HuH-7.5 (cell line): ENCODE results near the gene HOXA13.
A peak's percentile ranks its signal among the peaks of the same experiment; 100 is the strongest.

Source experiments
- DNase-seq: peaks from one replicate; pipeline ENCODE4 v3.0.0; 2011; ENCODE audit warnings: low spot score

HOXA13 gene

DNA sequence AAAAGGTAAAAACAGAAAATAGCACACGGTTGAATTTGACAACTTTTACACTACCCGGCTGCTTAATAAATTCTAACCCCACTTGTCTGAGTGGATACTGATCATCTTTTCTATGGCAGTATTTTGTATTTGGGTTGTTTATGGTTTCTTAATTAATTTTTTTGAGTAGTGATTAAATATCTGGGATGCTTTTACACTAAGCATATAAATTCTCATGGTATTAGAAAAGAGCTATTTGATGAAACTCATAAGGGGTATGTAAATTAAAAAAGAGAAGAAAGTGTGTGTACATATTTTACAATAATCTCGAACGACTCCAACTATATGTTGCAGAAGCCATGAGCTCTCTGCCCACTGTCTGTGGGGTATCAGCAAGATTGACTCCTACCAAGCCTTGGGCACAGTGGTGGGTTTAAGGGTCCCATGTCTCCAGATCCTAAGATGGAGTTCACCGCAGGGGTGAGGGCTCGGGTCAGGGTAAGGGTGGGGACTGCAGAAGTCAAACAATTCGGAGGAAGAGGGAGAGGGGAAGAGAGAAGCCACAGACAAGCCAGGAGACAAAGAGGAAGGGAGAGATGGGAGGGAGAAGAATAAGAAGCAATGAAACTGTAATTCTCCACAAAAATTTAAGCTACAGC is 7.6 kb upstream of the HOXA13 start:
- no peak for DNase-seq

DNA sequence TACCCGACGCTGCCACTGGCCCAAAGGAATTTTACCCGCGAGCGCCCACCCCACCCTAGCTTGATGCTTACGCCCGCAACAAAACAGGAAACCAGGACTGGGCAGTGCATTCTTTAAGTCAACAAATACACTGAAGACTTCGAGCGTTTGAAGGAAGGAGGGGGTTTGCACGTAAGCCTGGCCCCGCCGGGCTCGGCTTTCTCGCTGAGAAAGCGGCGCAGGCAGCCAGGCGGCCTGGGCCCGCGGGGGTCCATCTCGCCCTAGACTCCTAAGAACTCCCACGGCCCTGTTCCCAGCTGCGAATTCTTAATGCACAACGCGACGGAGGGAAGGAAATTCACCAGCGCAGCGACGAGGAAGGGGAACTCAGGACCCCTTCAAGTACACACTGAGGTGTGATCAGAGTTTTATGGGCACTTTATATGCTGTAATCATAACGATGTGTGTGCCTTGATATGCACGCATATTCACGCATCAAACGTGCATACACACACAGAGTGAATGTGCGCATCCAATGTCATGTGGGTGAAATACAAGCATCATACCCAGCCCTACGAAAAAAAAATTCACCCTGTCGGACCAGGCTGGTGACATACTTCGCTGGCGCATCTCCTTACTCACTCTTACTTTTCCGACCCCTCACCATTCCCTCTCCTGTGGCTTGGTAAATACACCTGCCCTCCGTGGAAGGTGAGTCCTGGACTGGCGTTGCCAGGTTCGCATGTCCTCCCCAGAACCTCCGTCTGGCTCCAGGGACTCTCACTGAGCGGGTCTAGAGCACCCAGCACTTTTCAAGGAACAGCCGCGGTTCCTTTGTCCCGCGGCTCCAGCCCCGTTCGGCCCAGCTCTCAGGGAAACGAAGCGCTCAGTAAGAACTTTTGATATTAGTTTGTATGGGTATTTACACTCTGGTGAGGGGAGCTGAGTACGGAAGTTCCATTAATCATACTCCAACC is 5.7 kb upstream of the HOXA13 start:
- DNase-seq = no peak

DNA sequence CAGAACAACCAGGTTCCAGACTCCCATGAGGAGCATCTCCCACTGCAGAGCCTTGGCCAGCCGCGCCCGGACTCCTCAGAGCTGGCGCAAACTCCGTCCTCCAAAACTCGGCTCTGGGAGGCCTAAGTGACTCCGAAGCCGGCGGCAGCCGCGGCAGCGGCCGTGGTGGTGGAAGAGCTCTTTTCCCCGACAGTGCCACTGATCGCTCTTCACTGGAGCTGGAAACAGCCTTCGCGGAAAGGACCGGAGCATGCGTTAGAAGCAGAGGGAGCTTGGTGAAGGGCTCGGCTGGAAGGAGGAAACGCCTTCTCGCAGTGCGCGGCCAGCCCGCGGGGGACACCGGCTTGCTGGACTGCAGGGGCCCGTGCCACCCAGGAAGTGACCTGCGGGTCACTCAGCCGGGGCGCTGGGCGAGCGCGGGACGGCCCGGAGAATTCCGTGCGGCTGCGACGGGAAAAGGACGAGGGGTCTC is 5.0 kb upstream of the HOXA13 start:
- no peak for DNase-seq

DNA sequence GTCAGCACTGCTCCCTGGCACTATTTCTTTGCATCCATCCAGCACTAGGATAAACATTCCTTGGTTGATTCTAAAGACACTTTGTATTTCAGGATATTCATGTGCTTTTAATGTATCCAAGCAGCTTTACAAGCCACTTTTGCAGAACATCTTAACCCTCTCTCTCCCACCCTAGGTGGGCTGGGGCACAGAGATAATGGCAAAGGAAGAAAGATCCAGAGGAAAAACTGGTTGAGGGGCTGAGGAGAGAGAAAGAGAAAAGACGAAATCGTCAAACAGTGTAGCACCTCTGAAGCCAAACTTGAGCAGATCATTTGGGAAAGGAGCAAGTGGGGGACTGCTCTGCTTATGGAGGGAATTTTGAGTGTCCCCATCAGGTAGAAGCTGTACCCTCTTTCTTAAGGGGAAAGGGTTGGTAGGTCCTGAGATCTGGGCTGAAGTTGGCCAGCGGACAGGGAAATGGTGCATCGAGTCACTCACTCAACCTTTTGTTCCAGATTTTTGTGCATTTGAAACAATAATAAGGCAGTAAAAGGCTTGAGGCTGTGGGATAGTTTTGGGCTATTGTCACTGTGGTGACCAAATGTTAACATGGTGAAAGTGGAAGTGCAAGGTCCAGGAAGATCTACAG is 4.2 kb upstream of the HOXA13 start:
- DNase-seq = no peak

DNA sequence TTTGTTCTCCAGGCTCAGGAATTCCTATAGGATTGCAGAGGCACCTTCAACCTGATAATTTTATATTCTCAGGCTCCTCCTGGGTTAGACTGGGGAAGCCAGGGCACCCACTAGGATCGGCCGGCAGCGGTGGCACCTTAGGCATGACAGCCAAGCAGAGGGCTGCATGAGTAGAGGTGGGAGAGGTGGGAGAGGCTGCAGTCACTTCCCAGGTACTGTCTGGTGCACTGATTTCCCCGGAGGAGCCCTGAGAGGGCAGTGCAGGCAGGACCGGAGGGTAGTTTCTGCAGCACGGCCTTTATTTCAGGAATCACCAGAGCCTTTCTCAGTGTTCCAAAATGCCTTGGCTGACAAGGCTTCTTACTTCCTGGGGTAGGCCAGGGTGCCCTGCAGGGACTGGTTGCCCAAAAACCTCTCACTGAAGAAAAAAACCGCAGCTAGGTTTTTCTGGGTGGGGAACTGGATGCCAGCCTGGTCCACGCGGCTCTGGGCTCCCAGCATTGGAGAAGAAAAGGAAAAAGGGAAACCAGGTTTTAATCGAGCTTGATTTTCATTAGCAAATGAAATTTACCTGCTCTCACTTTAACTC is 3.6 kb upstream of the HOXA13 start:
- no peak for DNase-seq

DNA sequence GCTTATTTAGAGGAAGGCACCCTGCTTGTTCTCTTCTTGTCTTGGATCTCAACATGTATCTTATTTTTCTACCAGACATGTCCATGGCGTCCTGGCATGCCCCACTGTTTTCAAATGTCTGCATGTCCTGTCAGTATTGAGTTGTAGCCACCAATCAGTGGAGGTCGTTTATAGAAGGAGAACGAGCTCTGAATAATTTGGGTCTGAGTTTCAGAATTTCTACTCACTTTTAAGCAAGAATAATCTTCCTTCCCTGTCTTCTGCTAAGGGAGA is 2.9 kb upstream of the HOXA13 start:
- DNase-seq = no peak

DNA sequence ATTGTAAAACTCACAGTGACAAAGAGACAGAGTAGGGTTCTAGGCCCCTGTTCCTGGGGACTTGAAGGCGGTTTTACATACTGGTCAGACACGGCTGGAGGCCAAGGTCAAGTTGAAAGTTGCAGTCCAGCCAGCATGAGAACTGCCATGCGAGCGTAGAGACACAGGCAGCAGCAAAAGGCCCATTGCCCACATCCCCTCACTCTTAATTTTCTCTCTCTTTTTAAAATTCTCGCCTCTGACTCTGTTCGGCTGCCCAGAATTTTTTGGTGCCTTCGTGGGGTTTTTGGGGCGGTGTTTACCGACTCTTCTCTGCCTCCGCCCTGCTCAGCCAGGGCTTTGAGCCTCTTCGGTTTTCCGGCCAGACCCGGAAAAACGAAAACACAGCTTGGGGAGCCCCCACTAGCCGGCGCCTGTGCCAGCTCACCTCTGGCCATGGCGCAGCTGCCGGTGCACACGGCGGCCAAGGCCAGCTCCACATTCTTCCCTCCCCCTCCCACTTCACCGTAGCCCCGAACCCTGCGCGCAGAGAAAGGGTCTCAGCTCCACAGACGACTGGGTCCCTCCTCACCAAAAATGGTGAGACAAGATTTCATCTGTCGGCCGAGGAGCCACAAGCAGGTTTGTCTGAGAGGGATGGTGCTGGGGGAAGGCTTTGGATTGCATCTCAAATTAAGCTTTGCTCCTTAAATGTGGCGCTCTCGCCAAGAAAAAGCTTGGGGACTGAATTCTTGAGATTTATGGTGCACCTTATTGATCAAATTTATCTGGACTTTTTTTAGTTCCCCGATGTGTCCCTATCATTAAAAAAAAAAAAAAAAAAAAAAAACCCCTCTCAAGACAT is 2.3 kb upstream of the HOXA13 start:
- DNase-seq = no peak

DNA sequence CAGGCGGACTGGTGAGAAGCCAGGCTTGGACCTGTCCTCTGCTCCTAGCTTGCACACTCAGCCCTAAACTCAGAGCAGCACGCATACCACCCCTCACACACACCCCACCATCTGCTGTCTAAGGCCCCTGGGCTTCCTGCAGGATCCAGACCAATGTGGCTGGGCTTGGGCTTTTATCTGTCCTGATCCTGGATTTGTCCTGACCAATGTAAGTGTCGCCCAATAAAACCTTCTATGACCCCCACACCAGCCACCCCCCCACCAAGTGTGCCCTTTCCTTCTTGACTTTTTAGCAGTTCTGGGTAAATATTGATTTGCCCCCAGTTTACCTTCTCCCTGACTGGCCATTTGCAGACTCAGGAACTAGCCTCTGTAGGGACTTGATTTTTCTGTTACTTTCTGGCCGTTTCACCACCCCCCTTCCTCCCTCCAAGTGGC is 1.7 kb upstream of the HOXA13 start:
- no peak for DNase-seq

DNA sequence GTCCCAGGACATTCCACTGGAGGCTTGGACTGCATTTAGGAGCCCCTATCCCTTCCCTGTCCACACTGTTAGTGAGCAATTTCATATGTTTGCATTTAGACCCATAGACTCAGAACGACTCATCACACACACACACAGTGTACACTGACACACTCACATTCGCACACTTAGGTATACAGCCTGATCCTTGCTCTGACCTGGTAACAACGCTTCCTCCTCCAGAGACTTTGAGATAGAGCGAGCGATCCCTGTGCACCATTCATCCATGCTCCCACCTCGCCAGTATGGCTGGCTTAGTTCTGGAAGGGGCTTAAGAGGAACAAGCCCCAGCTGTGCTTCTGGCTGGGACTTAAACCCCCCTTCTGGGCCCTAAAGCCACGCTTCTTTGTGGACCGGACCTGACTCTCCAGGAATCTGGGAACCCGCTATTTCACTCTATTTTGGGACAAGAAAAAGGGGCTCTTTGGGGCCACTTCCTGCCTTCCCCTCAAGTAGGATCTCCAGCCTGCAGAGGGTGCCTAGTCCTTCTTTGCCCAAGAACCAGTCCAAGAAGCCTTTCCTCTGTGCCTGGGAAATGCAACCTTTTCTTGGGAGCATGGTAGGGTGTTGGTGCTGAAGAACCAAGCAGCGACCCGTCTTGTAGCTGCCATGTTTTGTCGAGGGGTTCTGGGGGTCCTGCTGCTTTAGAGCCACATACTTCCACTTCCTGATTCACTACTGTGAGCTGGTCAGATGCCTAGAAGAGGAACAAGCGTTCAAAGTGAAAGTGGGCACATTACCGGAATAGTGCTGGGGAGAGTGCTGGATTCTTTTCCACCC is 1.1 kb upstream of the HOXA13 start:
- DNase-seq = no peak

DNA sequence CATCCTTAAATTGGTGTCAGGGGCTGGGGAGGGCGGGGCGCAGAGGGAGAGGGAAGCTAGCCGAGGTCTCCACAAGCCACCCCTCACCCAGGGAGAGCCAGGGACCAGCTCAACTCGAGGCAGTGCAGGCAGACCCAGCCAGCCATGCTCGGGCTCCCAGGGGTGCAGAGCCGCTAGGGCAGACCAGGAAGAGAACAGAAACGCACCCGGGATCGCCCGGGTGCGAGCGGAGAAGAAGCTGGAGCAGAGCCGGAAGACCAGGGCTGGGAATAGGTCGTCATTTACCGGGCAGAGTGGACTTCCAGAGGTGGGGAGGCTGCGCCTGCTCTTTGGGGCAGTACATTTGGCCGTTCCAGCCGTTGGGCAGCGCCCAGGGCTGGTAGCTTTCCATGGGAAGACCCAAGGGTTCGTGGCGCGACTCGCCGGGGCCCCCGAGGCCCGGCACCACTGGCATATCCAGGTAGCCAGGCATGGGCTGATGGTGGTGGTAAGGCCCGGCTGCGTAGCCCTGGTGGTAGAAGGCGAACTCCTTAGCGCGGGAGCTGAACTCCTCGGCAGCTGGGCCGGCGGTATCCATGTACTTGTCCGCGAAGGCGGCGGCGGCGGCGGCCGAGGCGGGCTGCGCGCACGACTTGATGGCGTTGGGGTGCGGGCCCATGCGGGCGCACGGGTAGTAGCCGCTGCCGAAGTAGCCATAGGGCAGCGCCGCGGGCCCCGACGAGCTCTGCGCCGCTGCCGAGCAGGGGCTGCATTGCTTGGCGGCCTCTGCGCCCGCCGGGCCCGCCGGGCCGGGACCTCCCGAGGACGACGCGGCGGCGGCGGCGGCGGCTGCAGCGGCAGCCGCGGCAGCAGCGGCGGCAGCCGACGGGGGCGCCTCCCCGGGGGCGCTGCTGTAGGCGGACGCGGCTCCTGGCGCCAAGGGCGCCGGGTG is 755 bp downstream of the HOXA13 start:
- DNase-seq = peak; percentile 62

DNA sequence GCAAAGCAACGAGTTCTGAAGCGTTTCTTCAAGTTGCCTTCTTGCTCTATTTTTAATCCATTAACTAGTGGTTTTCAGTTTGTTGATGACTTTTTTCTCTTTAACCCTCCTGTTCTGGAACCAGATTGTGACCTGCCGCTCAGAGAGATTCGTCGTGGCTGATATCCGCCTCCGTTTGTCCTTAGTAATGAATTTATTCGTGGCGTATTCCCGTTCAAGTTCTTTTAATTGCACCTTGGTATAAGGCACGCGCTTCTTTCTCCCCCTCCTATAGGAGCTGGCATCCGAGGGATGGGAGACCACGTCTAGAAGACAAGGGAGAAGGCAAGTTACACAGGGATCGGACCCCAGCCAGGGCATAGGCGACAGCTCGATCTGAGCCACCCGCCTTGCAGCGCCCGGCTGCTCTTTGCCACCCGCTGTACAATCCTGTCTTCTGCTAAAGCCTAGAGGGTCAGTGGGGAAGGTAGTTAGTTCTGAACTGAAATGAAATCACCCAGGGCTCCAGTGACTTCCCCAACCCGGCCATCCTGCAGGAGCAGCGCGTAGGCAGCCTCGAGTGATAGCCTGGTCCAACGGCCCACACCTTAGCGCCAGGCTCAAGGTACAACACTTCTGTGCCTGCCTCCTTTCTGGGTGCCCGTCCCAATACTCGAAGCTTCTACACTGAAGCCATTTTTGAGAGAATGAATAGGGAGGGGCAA is 1.6 kb downstream of the HOXA13 start:
- no peak for DNase-seq

DNA sequence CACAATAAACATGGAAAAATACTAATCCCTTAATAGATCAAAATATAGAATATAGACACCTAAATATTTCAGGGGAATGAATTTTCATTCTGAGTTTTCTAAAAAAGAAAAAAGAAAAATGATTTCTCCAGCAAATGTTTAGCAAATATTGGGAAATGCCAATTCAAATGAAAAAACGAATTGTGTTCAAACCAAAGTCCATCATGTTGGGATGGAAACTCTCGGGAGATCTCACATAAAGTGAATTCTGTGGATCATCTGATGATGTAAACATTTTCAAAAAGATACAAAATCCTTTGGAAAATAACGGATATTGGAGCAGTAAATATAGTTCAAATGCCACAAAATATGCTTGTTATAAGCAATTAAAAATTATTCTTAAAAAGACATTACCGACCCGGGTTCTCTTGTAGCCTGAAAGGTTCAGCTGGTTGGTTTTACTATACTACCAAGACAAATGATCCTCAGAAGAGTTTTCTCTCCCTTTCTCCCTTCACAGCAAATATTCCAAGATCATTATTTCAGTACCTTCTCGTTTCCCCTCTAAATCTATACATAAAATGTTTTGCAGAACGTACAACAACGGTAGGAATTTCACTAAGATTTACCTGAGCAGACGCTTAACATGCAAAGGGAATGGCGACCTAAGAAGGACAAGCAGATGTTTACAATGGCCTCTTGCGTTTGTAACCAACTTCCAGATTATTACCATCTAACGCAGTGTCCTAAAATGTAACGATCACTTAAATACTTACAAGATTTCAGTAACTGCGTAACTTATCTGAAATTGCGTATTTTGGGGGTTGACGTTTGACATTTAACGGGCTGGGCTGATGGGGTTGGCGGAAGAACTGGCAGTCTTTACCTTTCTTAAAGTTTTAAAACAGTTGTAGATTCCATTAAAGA is 2.5 kb downstream of the HOXA13 start:
- DNase-seq = no peak

DNA sequence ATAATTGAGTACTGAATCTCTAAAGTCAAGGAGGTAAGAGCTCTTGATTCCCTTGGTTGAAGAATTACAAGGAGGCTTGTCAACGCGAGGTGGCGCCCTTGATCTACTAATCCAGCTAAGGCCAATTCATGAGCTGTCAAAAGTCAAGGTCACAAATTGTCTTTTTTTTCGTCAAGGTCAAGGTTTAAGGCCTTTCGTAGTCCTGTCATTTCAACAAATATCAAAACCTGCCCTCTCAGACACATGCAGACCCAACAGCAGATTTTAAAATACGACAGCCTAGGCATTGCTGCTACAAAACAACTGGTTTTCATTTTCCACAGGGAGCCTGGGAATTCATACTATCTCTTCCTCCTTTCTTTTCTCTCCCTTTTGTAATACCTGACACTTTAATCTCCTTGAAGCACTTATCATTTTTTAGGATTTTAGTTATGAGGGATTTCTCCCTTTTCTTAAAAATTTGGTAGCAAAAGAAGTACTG is 3.6 kb downstream of the HOXA13 start:
- peak; percentile 88 for DNase-seq

DNA sequence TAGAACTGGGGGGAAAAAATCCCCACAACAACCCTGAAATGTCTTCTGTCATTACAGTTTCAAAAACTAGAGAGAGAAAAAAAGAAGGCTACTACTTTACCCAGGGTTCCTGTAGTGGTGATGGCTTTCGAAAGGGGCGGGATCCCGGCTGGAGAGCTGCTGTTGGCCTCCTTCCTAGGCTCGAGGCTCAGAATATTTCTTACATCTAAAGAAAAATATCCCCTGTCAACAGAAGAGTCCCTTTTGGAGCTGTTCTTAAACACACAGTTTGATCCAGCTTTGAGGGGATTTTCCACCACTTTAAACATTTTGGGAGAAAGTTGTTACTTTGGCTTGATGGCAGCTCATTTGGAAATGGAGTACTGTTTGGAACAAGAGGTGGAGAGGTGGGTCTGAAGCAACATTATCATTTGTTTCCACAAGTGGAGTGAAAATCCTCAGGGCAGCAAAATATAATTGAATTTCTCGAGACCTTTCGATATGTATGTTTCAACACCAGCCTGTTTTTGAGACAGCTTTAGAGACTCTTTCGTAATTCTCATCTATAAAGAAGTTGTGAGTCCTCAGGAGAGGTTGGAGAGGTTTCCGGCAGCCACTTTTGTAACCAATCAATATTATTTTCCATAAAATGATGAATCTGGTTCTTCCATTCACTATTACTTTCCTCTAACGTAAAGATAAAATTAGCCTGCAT is 5.1 kb downstream of the HOXA13 start:
- DNase-seq = no peak

DNA sequence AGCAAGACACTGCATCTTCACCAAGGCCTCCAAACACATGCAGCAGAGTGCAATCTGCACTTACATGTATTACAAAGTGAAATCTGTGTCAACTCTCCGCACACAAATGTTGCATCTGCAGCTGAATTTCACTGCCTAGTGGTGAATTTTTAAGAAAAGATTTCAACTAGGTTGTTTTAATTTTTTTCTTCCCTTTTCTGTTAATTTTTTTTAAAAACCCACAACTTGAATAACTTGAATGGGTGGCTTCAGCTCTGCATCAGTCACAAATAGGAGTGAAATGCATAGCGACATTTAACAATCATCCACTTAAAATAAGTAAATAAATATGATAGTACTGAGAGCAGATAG is 5.9 kb downstream of the HOXA13 start:
- no peak for DNase-seq

DNA sequence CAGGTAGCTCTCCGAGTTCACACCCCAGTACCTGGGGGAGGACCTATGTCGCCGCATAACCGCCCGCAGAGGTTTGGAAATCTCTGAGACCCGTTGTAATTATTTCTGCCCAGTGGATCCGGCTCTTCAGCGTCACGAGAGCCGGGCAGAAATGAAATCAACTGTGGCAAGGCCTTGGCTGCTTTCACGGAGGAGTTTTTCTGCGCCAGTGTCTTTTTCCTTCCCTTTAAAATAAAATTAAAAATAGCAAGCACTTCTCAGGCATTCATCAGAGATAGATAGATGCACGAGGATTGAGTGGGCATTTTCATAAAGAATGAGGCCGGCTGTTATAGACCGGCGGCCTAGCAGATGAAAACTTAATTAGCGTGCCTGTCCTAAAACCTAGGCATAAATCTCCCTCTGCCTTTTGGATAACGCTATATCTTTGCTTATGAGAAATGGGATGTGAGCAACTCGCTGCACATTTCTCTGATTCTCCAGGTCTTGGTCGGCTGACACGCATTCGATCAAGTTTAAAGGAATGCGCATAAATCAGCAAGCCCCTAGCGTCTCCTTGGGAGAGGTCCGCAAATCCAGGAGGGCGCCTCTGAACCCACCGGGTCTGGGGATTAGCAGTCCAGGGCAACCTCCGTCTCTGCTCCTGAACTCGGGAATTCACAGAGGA is 6.4 kb downstream of the HOXA13 start:
- no peak for DNase-seq
